ENCODE results near the gene KIN.
"Not testable (repeated sequence)": the region's sequence is repeated elsewhere in the genome, so short reads cannot be mapped to it uniquely, and the experiment has no call there.

Gene KIN

GRCh38 chr10:7722927-7723529 is 64.8 kb downstream of the KIN start:
- DNase-seq (ENCODE audit: low spot score), result no peak

GRCh38 chr10:7720478-7720877 is 67.3 kb downstream of the KIN start:
- no peak for DNase-seq (ENCODE audit: low spot score)

GRCh38 chr10:7718685-7719084 is 69.1 kb downstream of the KIN start:
- DNase-seq (ENCODE audit: low spot score), result no peak

DNA sequence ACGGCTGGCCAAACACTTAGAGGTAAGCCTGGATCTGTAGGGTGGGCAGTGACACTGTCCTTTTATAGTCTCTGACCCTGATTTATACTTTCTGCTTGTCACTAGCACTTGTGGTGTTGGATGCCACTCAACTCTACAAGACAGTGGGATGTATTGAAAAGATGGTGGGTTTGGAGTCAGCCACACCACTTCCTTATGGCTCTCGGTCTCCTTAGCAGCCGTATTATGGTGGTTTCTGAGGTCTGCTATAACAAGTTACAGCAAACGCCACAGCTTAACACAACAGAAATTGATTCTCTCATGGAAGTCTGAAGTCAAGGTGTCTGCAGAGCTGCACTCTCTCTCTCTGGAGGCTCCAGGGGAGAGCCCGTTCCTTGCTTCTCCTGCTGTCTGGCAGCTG is 70.0 kb downstream of the KIN start:
- DNase-seq (ENCODE audit: low spot score), result no peak

DNA sequence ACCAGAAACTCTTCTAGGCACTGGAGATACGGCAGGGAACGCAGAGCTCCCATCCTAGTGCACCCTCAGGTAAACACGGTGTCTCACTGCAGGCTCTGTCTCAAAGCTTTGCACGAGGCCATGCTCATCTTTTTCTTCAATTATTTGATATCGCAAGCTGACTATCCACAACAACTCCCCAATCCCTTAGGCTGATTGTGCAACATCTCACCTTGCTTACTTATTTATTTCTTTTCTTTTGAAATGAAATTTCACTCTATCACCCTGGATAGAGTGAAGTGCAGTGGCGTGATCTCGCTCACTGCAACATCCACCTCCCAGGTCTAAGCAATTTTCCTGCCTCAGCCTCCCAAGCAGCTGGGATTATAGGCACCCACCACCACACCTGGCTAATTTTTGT is 72.3 kb downstream of the KIN start:
- DNase-seq (ENCODE audit: low spot score), result no peak

GRCh38 chr10:7711075-7711474 is 76.7 kb downstream of the KIN start:
- DNase-seq (ENCODE audit: low spot score), result not testable (repeated sequence)

GRCh38 chr10:7710446-7710845 is 77.3 kb downstream of the KIN start:
- no peak for DNase-seq (ENCODE audit: low spot score)

- no peak for DNase-seq (ENCODE audit: low spot score)
Measured at GRCh38 chr10:7708832-7709231, 79.0 kb downstream of the KIN start.

GRCh38 chr10:7707858-7708622 is 79.8 kb downstream of the KIN start:
- DNase-seq (ENCODE audit: low spot score), result no peak

DNA sequence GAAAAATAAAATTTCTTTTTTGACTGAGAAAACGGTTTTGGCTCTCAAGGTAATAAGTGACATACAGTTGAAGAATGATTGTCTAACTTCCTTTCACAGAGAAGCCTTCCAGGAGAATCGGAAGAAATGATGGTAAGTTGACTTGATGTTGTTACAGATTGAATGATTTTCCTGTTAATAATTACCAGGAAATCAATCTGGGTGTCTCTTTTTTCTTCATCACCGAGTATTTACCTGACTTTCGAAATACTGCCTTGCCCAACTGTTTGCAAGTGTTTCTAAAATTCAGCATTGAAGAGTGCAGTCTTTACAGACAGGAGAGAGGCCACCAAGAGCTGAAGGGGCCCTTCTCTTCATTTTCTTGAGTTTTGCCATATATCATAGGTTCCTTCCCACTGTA is 80.7 kb downstream of the KIN start:
- DNase-seq (ENCODE audit: low spot score), result no peak

DNA sequence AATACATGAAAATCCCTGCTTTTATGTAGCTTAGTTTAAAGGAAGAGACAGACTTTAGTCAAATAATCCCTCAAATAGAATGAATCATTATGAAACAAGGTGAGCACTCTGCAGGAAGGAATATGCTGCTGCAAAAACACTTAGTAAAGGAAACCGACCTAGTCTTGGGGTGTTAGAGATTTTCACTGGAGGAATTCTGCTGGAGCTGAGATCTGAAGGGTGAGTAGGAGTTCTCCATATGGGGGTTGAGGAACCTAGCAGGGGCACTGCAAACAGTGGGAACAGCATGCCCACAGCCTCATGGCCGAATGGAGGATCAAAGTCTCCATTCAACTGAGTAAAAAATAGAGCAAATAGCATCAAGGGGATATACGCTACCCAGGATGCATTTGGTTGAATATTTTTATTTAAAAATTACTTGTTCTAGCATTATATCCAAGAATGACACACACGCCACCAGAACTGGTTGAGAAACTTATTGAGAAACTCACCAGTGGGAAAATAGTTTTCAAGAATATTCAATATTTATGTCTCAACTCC is 81.2 kb downstream of the KIN start:
- DNase-seq (ENCODE audit: low spot score), result no peak

GRCh38 chr10:7705341-7705740 is 82.5 kb downstream of the KIN start:
- no peak for DNase-seq (ENCODE audit: low spot score)

- DNase-seq (ENCODE audit: low spot score), result no peak
Measured at GRCh38 chr10:7704071-7705016, 83.4 kb downstream of the KIN start.

- no peak for DNase-seq (ENCODE audit: low spot score)
Measured at GRCh38 chr10:7703140-7703539, 84.7 kb downstream of the KIN start, which contains the start of gene ITIH2. Gene ITIH2 (plus strand): TSS chr10:7703316. CDS start chr10:7703435, 119 bp downstream.

DNA sequence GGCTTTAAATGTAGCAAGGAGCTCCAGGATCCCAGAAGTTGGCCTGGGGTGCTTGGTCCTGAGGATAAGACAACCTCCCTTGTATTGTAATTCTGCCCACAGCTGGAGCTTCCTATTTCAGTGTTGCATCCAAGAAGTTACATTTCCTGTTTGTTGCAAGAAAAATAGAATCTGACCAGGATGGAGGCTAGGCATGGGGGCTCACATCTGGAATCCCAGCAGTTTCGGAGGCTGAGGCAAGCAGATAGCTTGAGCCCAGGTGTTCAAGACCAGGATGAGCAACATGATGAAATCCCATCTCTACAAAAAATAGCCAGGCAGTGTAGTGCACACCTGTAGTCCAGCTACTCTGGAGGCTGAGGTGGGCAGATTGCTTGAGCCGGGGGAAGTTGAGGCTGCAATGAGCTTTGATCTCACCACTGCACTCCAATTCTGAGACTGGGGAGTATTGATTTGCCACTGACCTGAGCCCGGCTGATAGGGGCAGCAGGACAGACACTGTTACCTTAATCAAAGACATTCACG is 85.4 kb downstream of the KIN start:
- no peak for DNase-seq (ENCODE audit: low spot score)

DNA sequence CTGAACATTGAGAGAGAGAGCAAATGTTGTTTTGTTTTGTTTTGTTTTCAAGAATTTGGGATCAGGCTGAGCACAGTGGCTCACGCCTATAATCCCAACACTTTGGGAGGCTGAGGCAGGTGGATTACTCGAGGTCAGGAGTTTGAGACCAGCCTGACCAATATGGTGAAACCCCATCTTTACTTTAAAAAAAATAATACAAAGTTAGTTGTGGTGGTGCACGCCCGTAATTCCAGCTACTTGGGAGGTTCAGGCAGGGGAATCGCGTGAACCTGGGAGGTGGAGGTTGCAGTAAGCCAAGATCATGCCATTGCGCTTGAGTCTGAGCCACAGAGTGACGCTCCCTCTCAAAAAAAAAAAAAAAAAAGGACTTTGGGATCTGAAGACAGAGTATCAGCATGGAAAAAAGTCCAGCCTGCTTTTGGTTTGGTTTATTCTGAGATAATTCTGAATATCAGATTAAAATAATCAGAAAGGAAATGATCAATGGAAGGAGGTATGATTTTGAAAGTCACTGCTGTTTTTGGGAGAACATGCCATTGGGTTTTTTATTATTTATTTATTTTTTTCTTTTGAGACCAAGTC is 86.5 kb downstream of the KIN start:
- no peak for DNase-seq (ENCODE audit: low spot score)

Measured in ecto neural progenitor cell (in vitro differentiated cells).